Liver (tissue), 9 donors: ENCODE results near the gene EVA1B. TPM values are rescaled to one million over a fixed set of nuclear protein-coding genes. Genes with fewer than 3 reads are reported as not detected.

Experiments used
- DNase-seq: peaks from one replicate; pipeline ENCODE4 v3.0.0-alpha.2; 2017; ENCODE audit warnings: low spot score
- H3K27ac ChIP-seq, 2 donors: one replicate each; pipeline ENCODE4 v1.7.0; 2013; ENCODE audit warnings: inconsistent platforms in 2 of 2, low read length in 2 of 2, control low read depth in 1 of 2, low read depth in 1 of 2, mild to moderate bottlenecking in 1 of 2
- H3K27me3 ChIP-seq, 4 donors: one replicate each; pipeline versions ENCODE4 v1.6.1 to v1.7.0; 2013; ENCODE audit warnings: low read length in 3 of 4, inconsistent platforms in 1 of 4, mild to moderate bottlenecking in 1 of 4, moderate library complexity in 1 of 4; ENCODE audit not compliant: control insufficient read depth in 4 of 4, insufficient read depth in 4 of 4
- H3K36me3 ChIP-seq, 4 donors: one replicate each; pipeline versions ENCODE4 v1.6.1 to v1.7.0; 2013; ENCODE audit warnings: low read length in 3 of 4, mild to moderate bottlenecking in 3 of 4, low read depth in 1 of 4, moderate library complexity in 1 of 4; ENCODE audit not compliant: control insufficient read depth in 4 of 4, insufficient read depth in 3 of 4
- H3K4me1 ChIP-seq, 4 donors: one replicate each; pipeline versions ENCODE4 v1.6.1 to v1.7.0; 2013; ENCODE audit warnings: low read length in 3 of 4, mild to moderate bottlenecking in 3 of 4, moderate library complexity in 1 of 4; ENCODE audit not compliant: control insufficient read depth in 4 of 4, insufficient read depth in 4 of 4
- H3K4me3 ChIP-seq, 3 donors: one replicate each; pipeline versions ENCODE4 v1.6.1 to v1.7.0; 2013; ENCODE audit warnings: low read length in 3 of 3, control low read depth in 1 of 3, low read depth in 1 of 3, mild to moderate bottlenecking in 1 of 3
- H3K9ac ChIP-seq, 2 donors: one replicate each; pipeline ENCODE4 v1.7.0; 2013; ENCODE audit warnings: low read length in 2 of 2, mild to moderate bottlenecking in 2 of 2, moderate library complexity in 2 of 2, control low read depth in 1 of 2, low read depth in 1 of 2
- H3K9me3 ChIP-seq, 4 donors: one replicate each; pipeline versions ENCODE4 v1.6.1 to v1.7.0; 2013; ENCODE audit warnings: low read length in 3 of 4; ENCODE audit not compliant: control insufficient read depth in 4 of 4
- EGR1 ChIP-seq, 2 donors: IDR thresholded peaks; 2 replicates each; pipeline ENCODE4 v1.6.1; 2016 to 2018; ENCODE audit warnings: antibody characterized with exemption in 2 of 2, low read depth in 2 of 2
- FOXA1 ChIP-seq: IDR thresholded peaks from 2 replicates; pipeline ENCODE4 v1.6.1; 2016; ENCODE audit warnings: antibody characterized with exemption
- FOXA2 ChIP-seq: IDR thresholded peaks from 2 replicates; pipeline ENCODE4 v1.6.1; 2016; ENCODE audit warnings: antibody characterized with exemption
- GABPA ChIP-seq, 2 donors: IDR thresholded peaks in 1 of 2; conservative IDR thresholded peaks in 1 of 2; 2 replicates each; pipeline ENCODE4 v1.6.1; 2016; ENCODE audit warnings: antibody characterized with exemption in 2 of 2, mild to moderate bottlenecking in 1 of 2, moderate library complexity in 1 of 2
- HNF4A ChIP-seq, 2 donors: conservative IDR thresholded peaks; 2 replicates each; pipeline ENCODE4 v1.6.1; 2016; ENCODE audit warnings: antibody characterized with exemption in 2 of 2, mild to moderate bottlenecking in 2 of 2
- HNF4G ChIP-seq: IDR thresholded peaks from 2 replicates; pipeline ENCODE4 v1.6.1; 2016; ENCODE audit warnings: antibody characterized with exemption
- JUND ChIP-seq, 2 donors: IDR thresholded peaks; 2 replicates each; pipeline ENCODE4 v1.6.1; 2016; ENCODE audit warnings: antibody characterized with exemption in 2 of 2
- NR2F2 ChIP-seq: IDR thresholded peaks from 2 replicates; pipeline ENCODE4 v1.6.1; 2016; ENCODE audit warnings: antibody characterized with exemption
- RAD21 ChIP-seq, 2 donors: IDR thresholded peaks; 2 replicates each; pipeline ENCODE4 v1.6.1; 2016; ENCODE audit warnings: antibody characterized with exemption in 2 of 2, mild to moderate bottlenecking in 2 of 2
- RXRA ChIP-seq, 2 donors: IDR thresholded peaks; 2 replicates each; pipeline ENCODE4 v1.6.1; 2017 to 2018; ENCODE audit warnings: antibody characterized with exemption in 2 of 2, mild to moderate bottlenecking in 1 of 2
- SP1 ChIP-seq: IDR thresholded peaks from 2 replicates; pipeline ENCODE4 v1.6.1; 2018; ENCODE audit warnings: antibody characterized with exemption, mild to moderate bottlenecking
- TAF1 ChIP-seq: conservative IDR thresholded peaks from 2 replicates; pipeline ENCODE4 v1.6.1; 2016; ENCODE audit warnings: antibody characterized with exemption, mild to moderate bottlenecking
- YY1 ChIP-seq: IDR thresholded peaks from 2 replicates; pipeline ENCODE4 v1.6.1; 2016; ENCODE audit warnings: antibody characterized with exemption, mild to moderate bottlenecking
- WGBS: extraction: QIAGEN DNeasy Blood & Tissue Kit; methylation state at CpG from one replicate; pipeline ENCODE4 v1.1.7; 2013; 5-methylcytosine and 5-hydroxymethylcytosine counted together
- polyA plus RNA-seq, 2 donors: library from polyadenylated mRNA; stranded (reverse) in 1 of 2; unstranded in 1 of 2; fragments of 200-250 nt in 1 of 2; fragments of >200 nt in 1 of 2; fragmentation: Nextera tagmentation in 1 of 2; extraction: Ambion mirVana in 1 of 2; gene quantifications; one replicate each; pipeline versions ENCODE4 v1.2.1 to v1.2.3, GENCODE V29; 2013 to 2015
- total RNA-seq, 2 donors: library from RNA; depleted of rRNA; stranded (reverse); fragments of >200 nt; gene quantifications; one replicate each; pipeline ENCODE4 v1.2.3, GENCODE V29; 2014
- TF ChIP-seq, protein P1 (sequence below): IDR thresholded peaks from 2 replicates; pipeline ENCODE4 v1.6.1; 2016; ENCODE audit warnings: antibody characterized with exemption
- TF ChIP-seq, protein P2 (sequence below): IDR thresholded peaks from 2 replicates; pipeline ENCODE4 v1.6.1; 2016; ENCODE audit warnings: antibody characterized with exemption
- TF ChIP-seq, protein P3 (sequence below): IDR thresholded peaks from 2 replicates; pipeline ENCODE4 v1.6.1; 2016; ENCODE audit warnings: antibody characterized with exemption, mild to moderate bottlenecking
- TF ChIP-seq, protein P4 (sequence below): fragments of 150-350 bp; IDR thresholded peaks from 2 replicates; pipeline ENCODE4 v1.5.1; 2017; ENCODE audit warnings: improper control_type of control experiment, low read depth, low read length; ENCODE audit not compliant: missing input control
- TF ChIP-seq, protein P5 (sequence below): IDR thresholded peaks from 2 replicates; pipeline ENCODE4 v1.6.1; 2016; ENCODE audit warnings: antibody characterized with exemption
- donor health status: healthy.
- donor health status: healthy.
- donor health status: healthy.
- donor health status: healthy.
- donor health status: healthy.

EVA1B gene
- total and polyA plus RNA-seq, 4 donors, result 3.3 to 22.7 (median 8.4) TPM

DNA sequence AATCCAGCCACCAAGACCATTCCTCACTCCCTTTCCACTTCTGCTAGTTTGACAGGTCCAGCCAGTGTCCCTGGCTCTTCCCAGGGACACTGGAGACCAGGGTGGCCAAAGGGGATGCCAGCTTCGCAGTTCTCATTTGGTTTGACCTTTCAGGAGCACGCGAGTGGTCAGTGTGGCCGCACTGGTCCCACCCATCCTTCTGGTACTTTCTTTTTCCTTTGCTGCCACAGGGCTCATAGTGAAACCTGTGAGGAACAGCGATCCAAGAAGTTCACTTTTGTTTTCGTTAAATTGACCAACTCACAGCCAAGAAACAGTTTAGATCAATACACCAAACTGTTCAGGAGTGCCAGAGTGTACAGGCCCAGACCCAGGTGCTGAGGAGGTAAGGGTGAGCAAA is 14.4 kb upstream of the EVA1B start:
- TF ChIP-seq GABPA (IDR thresholded peaks at IDR 0.05 in 1 of 2, conservative IDR thresholded peaks at IDR 0.05 in 1 of 2) (no peak), FOXA2 (no peak), RXRA (IDR thresholded peaks at IDR 0.05) (no peak), RAD21 (IDR thresholded peaks at IDR 0.05) (no peak), NR2F2 (no peak), HNF4G (no peak), JUND (IDR thresholded peaks at IDR 0.05) (no peak), FOXA1 (no peak), EGR1 (IDR thresholded peaks at IDR 0.05; ENCODE audit: low read depth in 2 of 2) (no peak), YY1 (no peak), TAF1 (no peak), HNF4A (conservative IDR thresholded peaks at IDR 0.05) (no peak)
- TF ChIP-seq, protein P1, sequence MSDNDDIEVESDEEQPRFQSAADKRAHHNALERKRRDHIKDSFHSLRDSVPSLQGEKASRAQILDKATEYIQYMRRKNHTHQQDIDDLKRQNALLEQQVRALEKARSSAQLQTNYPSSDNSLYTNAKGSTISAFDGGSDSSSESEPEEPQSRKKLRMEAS, result no peak
- TF ChIP-seq, protein P2, sequence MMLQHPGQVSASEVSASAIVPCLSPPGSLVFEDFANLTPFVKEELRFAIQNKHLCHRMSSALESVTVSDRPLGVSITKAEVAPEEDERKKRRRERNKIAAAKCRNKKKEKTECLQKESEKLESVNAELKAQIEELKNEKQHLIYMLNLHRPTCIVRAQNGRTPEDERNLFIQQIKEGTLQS, result no peak
- TF ChIP-seq, protein P3, sequence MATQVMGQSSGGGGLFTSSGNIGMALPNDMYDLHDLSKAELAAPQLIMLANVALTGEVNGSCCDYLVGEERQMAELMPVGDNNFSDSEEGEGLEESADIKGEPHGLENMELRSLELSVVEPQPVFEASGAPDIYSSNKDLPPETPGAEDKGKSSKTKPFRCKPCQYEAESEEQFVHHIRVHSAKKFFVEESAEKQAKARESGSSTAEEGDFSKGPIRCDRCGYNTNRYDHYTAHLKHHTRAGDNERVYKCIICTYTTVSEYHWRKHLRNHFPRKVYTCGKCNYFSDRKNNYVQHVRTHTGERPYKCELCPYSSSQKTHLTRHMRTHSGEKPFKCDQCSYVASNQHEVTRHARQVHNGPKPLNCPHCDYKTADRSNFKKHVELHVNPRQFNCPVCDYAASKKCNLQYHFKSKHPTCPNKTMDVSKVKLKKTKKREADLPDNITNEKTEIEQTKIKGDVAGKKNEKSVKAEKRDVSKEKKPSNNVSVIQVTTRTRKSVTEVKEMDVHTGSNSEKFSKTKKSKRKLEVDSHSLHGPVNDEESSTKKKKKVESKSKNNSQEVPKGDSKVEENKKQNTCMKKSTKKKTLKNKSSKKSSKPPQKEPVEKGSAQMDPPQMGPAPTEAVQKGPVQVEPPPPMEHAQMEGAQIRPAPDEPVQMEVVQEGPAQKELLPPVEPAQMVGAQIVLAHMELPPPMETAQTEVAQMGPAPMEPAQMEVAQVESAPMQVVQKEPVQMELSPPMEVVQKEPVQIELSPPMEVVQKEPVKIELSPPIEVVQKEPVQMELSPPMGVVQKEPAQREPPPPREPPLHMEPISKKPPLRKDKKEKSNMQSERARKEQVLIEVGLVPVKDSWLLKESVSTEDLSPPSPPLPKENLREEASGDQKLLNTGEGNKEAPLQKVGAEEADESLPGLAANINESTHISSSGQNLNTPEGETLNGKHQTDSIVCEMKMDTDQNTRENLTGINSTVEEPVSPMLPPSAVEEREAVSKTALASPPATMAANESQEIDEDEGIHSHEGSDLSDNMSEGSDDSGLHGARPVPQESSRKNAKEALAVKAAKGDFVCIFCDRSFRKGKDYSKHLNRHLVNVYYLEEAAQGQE, result no peak
- TF ChIP-seq, protein P4, sequence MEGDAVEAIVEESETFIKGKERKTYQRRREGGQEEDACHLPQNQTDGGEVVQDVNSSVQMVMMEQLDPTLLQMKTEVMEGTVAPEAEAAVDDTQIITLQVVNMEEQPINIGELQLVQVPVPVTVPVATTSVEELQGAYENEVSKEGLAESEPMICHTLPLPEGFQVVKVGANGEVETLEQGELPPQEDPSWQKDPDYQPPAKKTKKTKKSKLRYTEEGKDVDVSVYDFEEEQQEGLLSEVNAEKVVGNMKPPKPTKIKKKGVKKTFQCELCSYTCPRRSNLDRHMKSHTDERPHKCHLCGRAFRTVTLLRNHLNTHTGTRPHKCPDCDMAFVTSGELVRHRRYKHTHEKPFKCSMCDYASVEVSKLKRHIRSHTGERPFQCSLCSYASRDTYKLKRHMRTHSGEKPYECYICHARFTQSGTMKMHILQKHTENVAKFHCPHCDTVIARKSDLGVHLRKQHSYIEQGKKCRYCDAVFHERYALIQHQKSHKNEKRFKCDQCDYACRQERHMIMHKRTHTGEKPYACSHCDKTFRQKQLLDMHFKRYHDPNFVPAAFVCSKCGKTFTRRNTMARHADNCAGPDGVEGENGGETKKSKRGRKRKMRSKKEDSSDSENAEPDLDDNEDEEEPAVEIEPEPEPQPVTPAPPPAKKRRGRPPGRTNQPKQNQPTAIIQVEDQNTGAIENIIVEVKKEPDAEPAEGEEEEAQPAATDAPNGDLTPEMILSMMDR, result no peak
- Histone ChIP-seq H3K9ac (no peak overlapping the region), H3K4me3 (no peak overlapping the region), H3K9me3 (no peaks in the 10 kb centered on the region), H3K36me3 (peaks cover 0 to 24% (median 5%) of the 10 kb centered on the region in 4 donors), H3K27me3 (no peaks in the 10 kb centered on the region), H3K27ac (no peak overlapping the region), H3K4me1 (peaks cover 0 to 2% (median under 1%) of the 10 kb centered on the region in 4 donors)
- DNase-seq, result no peak
- WGBS, result 66% methylated on average over 6 of the region's 6 CpGs

DNA sequence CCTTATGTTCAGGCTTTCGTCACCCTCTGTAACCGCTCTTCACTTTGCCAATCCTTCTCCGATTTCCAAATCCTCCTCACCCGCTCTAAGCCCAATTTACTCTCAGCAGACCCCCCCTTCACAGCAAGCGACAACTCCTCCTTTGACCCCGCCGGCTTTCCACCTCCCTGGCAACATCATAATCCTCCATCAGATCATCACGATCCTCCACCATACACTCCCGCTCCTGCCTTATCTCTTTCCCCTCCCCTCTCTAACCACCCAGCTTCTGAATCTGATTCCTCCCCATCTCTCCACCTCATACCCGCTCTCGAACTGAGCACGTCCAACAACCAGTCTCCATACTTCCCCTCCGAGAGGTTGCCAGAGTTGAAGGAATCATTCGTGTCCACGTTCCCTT is 7.5 kb upstream of the EVA1B start:
- 93% methylated on average over 15 of the region's 15 CpGs for WGBS
- Histone ChIP-seq H3K27me3 (no peaks in the 10 kb centered on the region), H3K9me3 (no peaks in the 10 kb centered on the region), H3K4me3 (no peak overlapping the region), H3K36me3 (no peaks in the 10 kb centered on the region), H3K4me1 (no peaks in the 10 kb centered on the region), H3K27ac (no peak overlapping the region), H3K9ac (no peak overlapping the region)
- TF ChIP-seq NR2F2, result no peak
- TF ChIP-seq YY1, result no peak
- TF ChIP-seq EGR1 (IDR thresholded peaks at IDR 0.05; ENCODE audit: low read depth in 2 of 2), result no peak
- TF ChIP-seq HNF4G, result no peak
- TF ChIP-seq TAF1, result no peak
- no peak for TF ChIP-seq FOXA2
- TF ChIP-seq RXRA (IDR thresholded peaks at IDR 0.05), result no peak
- TF ChIP-seq HNF4A (conservative IDR thresholded peaks at IDR 0.05), result no peak
- TF ChIP-seq FOXA1, result no peak
- TF ChIP-seq SP1, result no peak
- TF ChIP-seq GABPA (IDR thresholded peaks at IDR 0.05 in 1 of 2, conservative IDR thresholded peaks at IDR 0.05 in 1 of 2), result no peak
- TF ChIP-seq, protein P2, result no peak
- TF ChIP-seq, protein P4, result no peak
- TF ChIP-seq JUND (IDR thresholded peaks at IDR 0.05), result no peak
- TF ChIP-seq, protein P5, sequence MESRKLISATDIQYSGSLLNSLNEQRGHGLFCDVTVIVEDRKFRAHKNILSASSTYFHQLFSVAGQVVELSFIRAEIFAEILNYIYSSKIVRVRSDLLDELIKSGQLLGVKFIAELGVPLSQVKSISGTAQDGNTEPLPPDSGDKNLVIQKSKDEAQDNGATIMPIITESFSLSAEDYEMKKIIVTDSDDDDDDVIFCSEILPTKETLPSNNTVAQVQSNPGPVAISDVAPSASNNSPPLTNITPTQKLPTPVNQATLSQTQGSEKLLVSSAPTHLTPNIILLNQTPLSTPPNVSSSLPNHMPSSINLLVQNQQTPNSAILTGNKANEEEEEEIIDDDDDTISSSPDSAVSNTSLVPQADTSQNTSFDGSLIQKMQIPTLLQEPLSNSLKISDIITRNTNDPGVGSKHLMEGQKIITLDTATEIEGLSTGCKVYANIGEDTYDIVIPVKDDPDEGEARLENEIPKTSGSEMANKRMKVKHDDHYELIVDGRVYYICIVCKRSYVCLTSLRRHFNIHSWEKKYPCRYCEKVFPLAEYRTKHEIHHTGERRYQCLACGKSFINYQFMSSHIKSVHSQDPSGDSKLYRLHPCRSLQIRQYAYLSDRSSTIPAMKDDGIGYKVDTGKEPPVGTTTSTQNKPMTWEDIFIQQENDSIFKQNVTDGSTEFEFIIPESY, result no peak
- no peak for DNase-seq
